ENCODE results near the gene COBLL1.

The COBLL1 gene

DNA sequence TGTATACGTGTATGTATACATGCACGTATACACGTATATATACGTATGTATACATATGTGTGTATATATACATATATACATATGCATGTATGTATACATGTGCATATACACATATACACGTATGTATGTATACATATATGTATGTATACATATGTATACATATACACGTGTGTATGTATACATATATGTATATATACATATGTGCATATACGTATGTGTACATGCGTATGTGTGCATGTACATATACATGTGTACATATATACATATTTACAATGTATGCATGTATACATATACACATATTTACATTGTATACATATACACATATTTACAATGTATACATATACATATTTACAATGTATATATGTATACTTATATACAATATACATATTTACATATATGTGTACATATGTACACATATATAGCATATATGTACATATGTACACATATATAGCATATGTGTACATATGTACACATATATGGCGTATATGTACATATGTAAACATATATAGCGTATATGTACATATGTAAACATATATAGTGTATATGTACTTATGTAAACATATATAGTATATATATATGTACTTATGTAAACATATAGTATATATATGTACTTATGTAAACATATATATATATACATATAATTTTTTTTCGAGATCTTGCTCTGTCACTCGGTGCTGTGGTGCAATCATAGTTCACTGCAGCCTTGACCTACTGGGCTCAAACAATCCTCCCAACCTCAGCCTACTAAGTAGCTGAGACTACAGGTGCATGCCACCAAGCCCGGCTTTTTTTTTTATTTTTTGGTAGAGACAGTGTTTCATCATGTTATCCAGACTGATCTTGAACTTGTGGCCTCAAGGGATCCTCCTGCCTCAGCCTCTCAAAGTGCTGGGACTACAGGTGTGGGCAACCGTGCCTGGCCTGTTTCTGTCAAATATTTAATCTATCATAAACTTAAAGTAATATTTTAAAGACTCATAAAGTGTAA is 23.2 kb downstream of the COBLL1 start:
- no peak for DNase-seq

DNA sequence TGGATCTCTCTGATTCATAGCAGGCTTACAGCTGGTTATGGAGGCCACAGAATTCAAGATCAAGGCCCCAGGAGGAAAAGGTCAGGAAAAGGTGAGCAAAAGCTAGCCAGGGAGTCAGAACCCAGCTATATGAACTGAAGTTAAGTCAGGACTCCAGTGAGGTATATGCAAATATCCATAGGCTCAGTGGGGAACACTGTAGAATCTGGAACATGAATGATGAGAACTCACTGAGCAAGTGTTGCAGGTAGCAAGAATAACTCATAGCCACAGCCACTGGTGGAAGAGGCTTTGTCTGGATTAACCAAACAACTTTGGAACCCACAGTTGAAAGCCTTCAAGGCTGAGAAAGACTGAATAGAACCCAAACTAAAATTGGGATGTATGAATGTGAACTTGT is 24.7 kb downstream of the COBLL1 start:
- DNase-seq: no peak

DNA sequence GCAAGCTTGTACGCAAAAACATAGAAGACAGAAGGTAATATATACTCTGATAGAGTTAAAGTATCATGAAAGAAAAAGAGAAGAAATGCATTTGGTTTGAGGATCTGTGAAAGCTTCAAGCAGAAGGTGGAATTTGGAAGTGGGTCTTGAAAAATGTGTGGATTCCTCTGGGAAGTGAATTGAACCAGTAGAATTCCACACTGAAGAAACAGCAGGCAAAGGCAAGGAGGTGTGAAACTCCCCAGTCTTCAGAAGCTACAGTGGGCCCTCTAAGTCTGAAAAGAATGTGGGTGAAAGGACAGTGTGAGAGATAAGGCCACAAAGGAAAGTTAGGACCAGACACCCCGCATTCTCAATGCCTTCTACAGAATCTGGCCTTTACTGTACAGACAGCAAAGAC is 25.6 kb downstream of the COBLL1 start:
- DNase-seq: no peak

DNA sequence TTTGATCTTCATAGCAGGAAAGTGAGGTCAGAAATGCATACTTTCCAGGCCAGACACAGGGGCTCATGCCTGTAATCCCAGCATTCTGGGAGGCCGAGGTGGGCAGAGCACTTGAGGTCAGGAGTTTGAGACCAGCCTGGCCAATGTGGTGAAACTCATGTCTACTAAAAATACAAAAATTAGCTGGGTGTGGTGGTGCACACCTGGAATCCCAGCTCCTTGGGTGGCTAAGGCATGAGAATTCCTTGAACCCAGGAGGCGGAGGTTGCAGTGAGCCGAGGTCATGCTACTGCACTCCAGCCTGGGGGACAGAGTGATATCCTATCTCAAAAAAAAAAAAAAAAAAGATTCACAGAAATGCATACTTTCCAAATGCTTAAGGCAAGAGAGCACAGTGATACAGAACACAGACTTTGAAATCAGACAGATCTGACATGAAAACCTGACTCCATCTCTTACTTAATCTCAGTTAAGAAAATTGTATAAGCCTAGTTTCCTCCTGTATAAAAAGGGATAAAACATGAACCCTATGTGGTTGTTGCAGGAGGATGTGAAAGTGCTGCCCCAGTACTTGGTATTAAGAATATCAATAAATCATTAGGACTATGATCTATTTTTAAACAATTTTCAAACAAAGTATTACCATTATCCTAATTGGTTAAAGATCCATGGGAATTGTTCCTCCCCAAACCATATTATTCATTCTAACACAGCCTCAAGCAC is 26.4 kb downstream of the COBLL1 start:
- DNase-seq: no peak

- no peak for DNase-seq
Measured at GRCh38 chr2:164813535-164813934, 28.1 kb downstream of the COBLL1 start.

GRCh38 chr2:164812378-164812777 is 29.2 kb downstream of the COBLL1 start:
- no peak for DNase-seq

DNA sequence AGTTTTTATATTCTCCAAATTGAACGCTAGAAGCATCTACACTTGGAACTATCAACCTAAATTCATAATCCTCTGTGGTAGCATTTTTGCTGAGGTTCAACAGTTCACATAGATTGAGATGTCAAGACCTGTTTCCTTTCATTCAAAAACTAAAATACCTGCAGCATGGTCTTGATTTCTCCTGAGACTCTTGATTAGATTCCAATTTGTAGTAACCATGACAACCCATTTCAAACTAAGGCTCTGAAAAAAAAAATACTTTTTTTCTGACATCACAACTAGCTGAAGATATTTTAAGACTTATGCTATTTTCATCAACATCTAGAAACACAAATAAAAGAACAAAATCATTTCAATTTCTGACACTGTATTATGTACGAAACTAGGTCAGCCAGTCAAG is 29.8 kb downstream of the COBLL1 start:
- DNase-seq: no peak

DNA sequence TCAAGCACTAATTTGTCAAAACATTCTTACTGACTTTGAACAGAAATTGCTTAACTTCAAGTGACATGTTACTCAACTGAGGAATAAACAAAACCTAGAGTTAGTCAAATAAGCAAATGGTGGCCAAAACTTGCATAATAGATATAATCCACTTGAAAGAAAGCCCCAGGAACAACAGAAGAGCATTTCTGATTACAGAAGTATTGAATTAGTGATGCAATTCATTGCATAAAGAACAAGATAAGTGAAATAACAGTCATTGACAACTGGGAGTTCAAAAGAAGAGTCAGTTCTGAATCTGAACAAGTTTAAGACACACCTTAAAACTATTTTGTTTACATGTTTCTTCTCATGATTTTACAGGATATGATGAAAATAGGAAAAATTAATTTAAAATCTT is 30.8 kb downstream of the COBLL1 start:
- no peak for DNase-seq

GRCh38 chr2:164808776-164809175 is 32.8 kb downstream of the COBLL1 start:
- DNase-seq: peak; percentile 36

- DNase-seq: no peak
Measured at GRCh38 chr2:164803776-164804466, 37.7 kb downstream of the COBLL1 start.

DNA sequence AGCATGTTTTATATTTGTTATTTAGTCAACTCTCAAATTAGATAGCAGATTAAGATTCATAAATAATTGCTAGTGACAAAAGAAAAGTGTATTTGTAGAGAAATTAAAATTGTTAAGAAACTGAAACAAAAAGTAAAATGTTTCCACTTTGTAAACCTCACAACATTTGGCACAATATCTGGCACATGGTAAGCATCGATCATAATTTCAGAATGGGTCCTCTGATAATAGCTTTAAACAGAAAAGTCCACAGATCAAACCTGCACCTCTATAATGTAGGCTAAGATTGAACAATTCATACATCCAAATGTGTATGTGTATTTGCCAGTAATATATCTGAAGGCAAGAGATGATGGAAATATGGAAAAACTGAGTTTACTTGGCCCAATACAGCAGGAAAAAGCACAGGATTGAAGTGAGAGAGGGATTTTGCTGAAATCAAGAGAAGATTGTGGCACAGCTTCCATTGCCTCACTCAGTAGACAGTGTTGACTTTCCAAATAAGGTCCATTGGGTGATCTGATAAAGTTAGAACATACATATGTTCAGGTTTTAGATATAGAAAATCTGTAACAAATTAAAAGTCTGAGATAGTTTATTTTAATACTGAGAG is 39.4 kb downstream of the COBLL1 start:
- no peak for DNase-seq

DNA sequence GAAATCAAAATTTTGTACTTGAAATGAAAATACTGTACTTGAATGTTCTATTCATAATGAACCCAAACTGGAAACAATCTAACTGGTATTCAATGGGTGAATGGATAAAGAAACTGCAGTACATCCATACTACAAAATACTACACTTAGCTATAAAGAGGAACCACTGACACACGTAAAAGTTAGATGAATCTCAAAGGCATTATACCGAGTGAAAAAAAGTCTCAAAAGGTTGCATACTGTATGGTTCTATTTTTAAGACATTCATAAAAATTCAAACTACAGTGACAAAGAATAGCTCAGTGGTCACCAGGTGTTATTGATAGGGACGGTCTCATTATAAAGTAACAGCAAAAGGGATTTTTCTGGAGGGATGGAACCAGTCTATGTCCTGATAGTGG is 41.1 kb downstream of the COBLL1 start:
- DNase-seq: no peak

- DNase-seq: no peak
Measured at GRCh38 chr2:164797627-164798026, 44.0 kb downstream of the COBLL1 start.

DNA sequence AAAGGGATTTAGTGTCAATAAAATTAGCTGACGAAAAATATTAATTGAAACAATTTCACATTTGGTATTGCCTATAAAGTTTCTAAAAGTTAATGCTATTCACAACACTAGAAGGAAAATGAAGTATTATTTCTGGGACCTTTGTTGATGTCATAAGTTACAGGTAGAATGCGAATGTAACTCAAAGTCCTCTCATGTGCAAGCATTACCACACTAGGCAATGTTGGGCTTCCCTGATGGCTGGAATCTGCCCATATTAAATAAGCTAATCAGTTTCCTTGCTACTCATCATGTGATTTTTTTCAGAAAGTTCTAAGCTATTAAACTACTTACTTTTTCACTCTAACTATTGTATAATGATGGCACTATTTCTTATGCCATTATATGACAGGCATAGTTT is 44.6 kb downstream of the COBLL1 start:
- no peak for DNase-seq

DNA sequence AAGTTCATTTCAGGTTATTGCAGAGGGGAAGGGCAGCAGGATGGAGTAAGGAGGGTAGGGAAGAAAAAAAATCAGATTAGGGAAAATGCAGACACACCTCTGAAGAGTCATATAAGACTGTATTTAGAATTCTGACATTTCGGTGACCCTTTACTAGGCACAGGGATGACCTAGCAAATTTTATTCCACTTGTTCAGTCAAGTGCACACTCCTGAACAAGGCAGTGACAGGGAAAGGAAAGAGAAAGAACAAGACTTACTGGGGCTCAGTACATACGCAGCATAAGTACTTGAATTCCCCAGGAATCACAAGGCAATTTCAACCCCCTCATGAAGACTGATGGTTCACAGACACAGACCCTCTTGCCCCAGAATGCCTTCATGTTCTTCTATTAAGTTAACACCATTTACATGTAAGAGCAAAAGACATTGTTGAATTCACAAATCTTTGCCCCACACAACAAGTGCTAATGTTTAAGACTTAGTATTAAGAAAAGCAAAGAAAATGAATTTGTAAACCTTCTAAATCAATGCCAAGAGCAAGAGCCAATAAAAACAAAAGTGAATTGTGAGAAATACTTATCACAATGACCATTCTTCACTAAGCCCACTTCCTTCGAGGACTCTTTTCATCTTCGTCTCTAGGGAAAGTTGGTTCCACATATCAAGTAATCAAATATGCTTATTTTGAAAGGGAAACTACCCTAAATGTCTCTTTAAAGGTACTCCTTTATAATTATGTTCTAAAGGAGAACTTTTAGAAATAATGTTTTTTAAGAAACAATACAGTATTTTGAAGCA is 47.0 kb downstream of the COBLL1 start:
- no peak for DNase-seq

GRCh38 chr2:164794016-164794415 is 47.6 kb downstream of the COBLL1 start:
- no peak for DNase-seq

GRCh38 chr2:164793529-164793928 is 48.1 kb downstream of the COBLL1 start:
- no peak for DNase-seq

- no peak for DNase-seq
Measured at GRCh38 chr2:164792316-164793170, 49.1 kb downstream of the COBLL1 start.

GRCh38 chr2:164789968-164790367 is 51.7 kb downstream of the COBLL1 start:
- DNase-seq: no peak

GRCh38 chr2:164786787-164787186 is 54.8 kb downstream of the COBLL1 start:
- DNase-seq: no peak

DNA sequence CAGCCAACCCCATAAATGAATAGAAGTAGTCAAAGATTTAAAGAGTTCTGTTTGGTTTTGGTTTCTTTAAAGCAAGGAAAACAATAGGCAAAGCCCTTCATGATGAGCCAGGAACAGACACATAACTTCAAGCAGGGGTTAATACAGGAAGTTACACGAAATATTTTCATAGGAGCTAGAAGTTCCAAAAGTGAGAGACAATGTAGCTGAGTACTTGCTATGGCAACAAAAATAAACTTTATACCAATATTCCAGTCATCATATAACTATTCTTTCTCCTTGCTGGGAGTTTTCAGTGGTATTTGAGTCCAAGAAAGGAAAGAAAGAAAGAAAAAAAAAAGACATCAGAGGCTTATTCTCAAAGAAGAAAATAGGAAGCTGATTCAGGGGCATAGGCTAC is 56.2 kb downstream of the COBLL1 start:
- no peak for DNase-seq
